CD14-positive monocyte (primary cell): ENCODE data around the gene ATP5F1D. TPM values are rescaled to one million over a fixed set of nuclear protein-coding genes. Genes with fewer than 3 reads are reported as not detected.
"Not testable (repeated sequence)": the region's sequence is repeated elsewhere in the genome, so short reads cannot be mapped to it uniquely, and the experiment has no call there.

ENCODE experiments used
- DNase-seq, 3 donors: peaks; one replicate each; pipeline ENCODE4 v3.0.0-alpha.2; 2011 to 2022
- H2AFZ ChIP-seq: 2 replicates; pipeline ENCODE4 v1.6.0; 2012; ENCODE audit warnings: mild to moderate bottlenecking, low read depth, low read length, inconsistent platforms; ENCODE audit not compliant: insufficient read depth, poor library complexity, severe bottlenecking
- H3K27ac ChIP-seq, 2 donors: 1 replicate in 1 of 2; 2 replicates in 1 of 2; pipeline ENCODE4 v1.5.1; 2012 to 2013; ENCODE audit warnings: low read length in 2 of 2, control low read depth in 1 of 2, inconsistent platforms in 1 of 2, low read depth in 1 of 2, mild to moderate bottlenecking in 1 of 2
- H3K27me3 ChIP-seq, 2 donors: one replicate each; pipeline versions ENCODE4 v1.6.0 to v1.6.1; 2011 to 2013; ENCODE audit warnings: low read length in 2 of 2; ENCODE audit not compliant: control insufficient read depth in 2 of 2, insufficient read depth in 2 of 2
- H3K36me3 ChIP-seq, 2 donors: replicated peaks in 1 of 2; 1 replicate in 1 of 2; 2 replicates in 1 of 2; pipeline versions ENCODE4 v1.5.1 to v1.6.1; 2012 to 2013; ENCODE audit warnings: low read length in 2 of 2, control low read depth in 1 of 2, inconsistent platforms in 1 of 2, mild to moderate bottlenecking in 1 of 2; ENCODE audit not compliant: insufficient read depth in 2 of 2, control insufficient read depth in 1 of 2
- H3K4me1 ChIP-seq, 2 donors: 1 replicate in 1 of 2; 2 replicates in 1 of 2; pipeline versions ENCODE4 v1.5.1 to v1.6.1; 2012 to 2013; ENCODE audit warnings: low read length in 2 of 2, control low read depth in 1 of 2, inconsistent platforms in 1 of 2, mild to moderate bottlenecking in 1 of 2, moderate library complexity in 1 of 2; ENCODE audit not compliant: insufficient read depth in 2 of 2, control insufficient read depth in 1 of 2
- H3K4me2 ChIP-seq: replicated peaks from 2 replicates; pipeline ENCODE3; 2012; ENCODE audit warnings: low read length, moderate library complexity, mild to moderate bottlenecking; ENCODE audit not compliant: poor library complexity, severe bottlenecking; ENCODE audit errors: extremely low read depth
- H3K4me3 ChIP-seq, 3 experiments: fragments of 200-600 bp in 1 of 3; sonication (generic) in 1 of 3; replicated peaks in 1 of 3; 1 replicate in 2 of 3; 2 replicates in 1 of 3; pipeline ENCODE4 v1.5.1; 2011 to 2013; ENCODE audit warnings: low read length in 3 of 3, mild to moderate bottlenecking in 3 of 3, control low read depth in 2 of 3, low read depth in 2 of 3, inconsistent platforms in 1 of 3, moderate library complexity in 1 of 3
- H3K79me2 ChIP-seq: 2 replicates; pipeline ENCODE4 v1.6.0; 2012; ENCODE audit warnings: mild to moderate bottlenecking, control low read depth, inconsistent platforms, low read length, moderate library complexity; ENCODE audit not compliant: insufficient read depth
- H3K9ac ChIP-seq: 2 replicates; pipeline ENCODE4 v1.6.0; 2017; ENCODE audit warnings: low read length, mild to moderate bottlenecking; ENCODE audit not compliant: insufficient read depth, poor library complexity, severe bottlenecking
- H3K9me3 ChIP-seq, 2 donors: replicated peaks in 1 of 2; 1 replicate in 1 of 2; 2 replicates in 1 of 2; pipeline versions ENCODE4 v1.5.1 to v1.6.1; 2012 to 2013; ENCODE audit warnings: low read length in 2 of 2, control low read depth in 1 of 2; ENCODE audit not compliant: control insufficient read depth in 1 of 2, insufficient read depth in 1 of 2
- H4K20me1 ChIP-seq: 2 replicates; pipeline ENCODE4 v1.6.0; 2012; ENCODE audit warnings: mild to moderate bottlenecking, low read length, control low read depth, moderate library complexity; ENCODE audit not compliant: insufficient read depth
- H3K27ac Mint-ChIP-seq, 7 donors: one replicate each; pipeline ENCODE4 v1.8.0; 2020; ENCODE audit warnings: mild to moderate bottlenecking in 7 of 7, mixed read lengths in 7 of 7, moderate library complexity in 6 of 7, inconsistent platforms in 2 of 7
- H3K27me3 Mint-ChIP-seq, 3 donors: one replicate each; pipeline ENCODE4 v1.8.0; 2021 to 2022; ENCODE audit warnings: low read depth in 3 of 3, mild to moderate bottlenecking in 3 of 3, mixed read lengths in 3 of 3, moderate library complexity in 3 of 3, inconsistent platforms in 1 of 3
- H3K36me3 Mint-ChIP-seq, 2 donors: one replicate each; pipeline ENCODE4 v1.8.0; 2020; ENCODE audit warnings: mixed read lengths in 2 of 2, inconsistent platforms in 1 of 2, mild to moderate bottlenecking in 1 of 2
- H3K4me1 Mint-ChIP-seq: one replicate; pipeline ENCODE4 v1.8.0; 2020; ENCODE audit warnings: mild to moderate bottlenecking, mixed read lengths
- H3K4me3 Mint-ChIP-seq, 2 donors: one replicate each; pipeline ENCODE4 v1.8.0; 2020; ENCODE audit warnings: mild to moderate bottlenecking in 2 of 2, mixed read lengths in 2 of 2, moderate library complexity in 1 of 2
- H3K9me3 Mint-ChIP-seq, 7 donors: one replicate each; pipeline ENCODE4 v1.8.0; 2020 to 2022; ENCODE audit warnings: mixed read lengths in 7 of 7, mild to moderate bottlenecking in 6 of 7, moderate library complexity in 6 of 7, inconsistent platforms in 2 of 7
- CTCF ChIP-seq: fragments of 200-600 bp; IDR thresholded peaks from one replicate; pipeline ENCODE4 v1.8.0; 2022; ENCODE audit warnings: antibody characterized with exemption, mild to moderate bottlenecking
- WGBS: methylation state at CpG from one replicate; pipeline ENCODE4 v1.1.5; 2013; ENCODE audit warnings: missing lambda C conversion rate; ENCODE audit not compliant: insufficient coverage; 5-methylcytosine and 5-hydroxymethylcytosine counted together
- intact Hi-C, 2 donors: fragments of 100-400 bp; cut with micrococcal nuclease; formaldehyde crosslinking; loops; one replicate each; pipeline versions ENCODE4 v1.15.0 to v1.15.1; 2023
- polyA minus RNA-seq: library from RNA; depleted of rRNA, polyadenylated mRNA; stranded (reverse); fragments of >200 nt; gene quantifications from 2 replicates; pipeline ENCODE4 v1.2.3, GENCODE V29; 2012
- polyA plus RNA-seq, 3 donors: library from polyadenylated mRNA; depleted of rRNA in 1 of 3; unstranded in 2 of 3; stranded (reverse) in 1 of 3; fragments of 300-500 nt in 2 of 3; fragments of >200 nt in 1 of 3; fragmentation: Illumina TruSeq in 2 of 3; gene quantifications; 1 replicate in 2 of 3; 2 replicates in 1 of 3; pipeline ENCODE4 v1.2.3, GENCODE V29; 2012 to 2021
- total RNA-seq, 12 experiments: library from RNA in 1 of 12; stranded (reverse) in 1 of 12; fragments of 120-200 nt in 1 of 12; gene quantifications; one replicate each; pipeline ENCODE4 v1.2.4 and lab custom pipeline; 2013 to 2026; ENCODE audit warnings: mixed read lengths in 6 of 12, inconsistent platforms in 1 of 12

The ATP5F1D gene
- 45.1 TPM for total RNA-seq (2013)
- 100 to 1,000 TPM; 122 to 160 (median 143) TPM for polyA plus RNA-seq
- polyA minus RNA-seq, result 15.7 and 30.5 TPM in 2 replicates
- 2.1 to 17.3 (median 10.9) reads per million in 11 experiments for total RNA-seq (lab: John Stamatoyannopoulos, UW)

GRCh38 chr19:1241417-1242095 is at the start of gene ATP5F1D:
ATP5F1D (plus strand) TSS chr19:1241751; CDS start chr19:1241851, 100 bp downstream.
- TF ChIP-seq CTCF, result no peak
- WGBS, result under 1% methylated on average over 79 of the region's 79 CpGs
- Histone ChIP-seq H3K9ac (peak within 1 kb of the TSS; percentile 83), H3K36me3 (no peaks in the 10 kb centered on the region), H3K27ac (peak within 1 kb of the TSS in 1 of 2 donors; percentile 74), H3K79me2 (peaks cover 39% of the 10 kb centered on the region), H2AFZ (peak within 1 kb of the TSS; percentile 80), H3K4me1 (peaks cover 60 to 86% of the 10 kb centered on the region in 2 donors), H3K4me3 (peak within 1 kb of the TSS; percentile 53 to 89 (median 54)), H3K9me3 (no peaks in the 10 kb centered on the region), H4K20me1 (peaks cover 42% of the 10 kb centered on the region), H3K27me3 (peaks cover 5 to 28% of the 10 kb centered on the region in 2 donors), H3K4me2 (peak within 1 kb of the TSS; percentile 95)
- H3K36me3 Mint-ChIP-seq, result peaks cover 5 to 11% of the 10 kb centered on the region in 2 donors
- H3K27me3 Mint-ChIP-seq, result peaks cover 22 to 33% (median 25%) of the 10 kb centered on the region in 3 donors
- peak within 1 kb of the TSS; percentile 77 to 90 for H3K4me3 Mint-ChIP-seq
- intact Hi-C loops, result loop anchor here (5.0 to 10.0 kb wide), 4 partner anchors 129 to 377 kb away; partner anchors contain the start of genes ARID3A (in 1 of the 2) and GPX4 (in 1 of the 2)
- H3K4me1 Mint-ChIP-seq, result peaks cover 49% of the 10 kb centered on the region
- DNase-seq, result peak; percentile 91 to 95 (median 95)
- peaks cover 0 to 8% (median 0%) of the 10 kb centered on the region in 7 donors for H3K9me3 Mint-ChIP-seq
- peak within 1 kb of the TSS; percentile 79 to 96 (median 90) for H3K27ac Mint-ChIP-seq

GRCh38 chr19:1199531-1199930 is 42.0 kb upstream of the ATP5F1D start:
- intact Hi-C loops, result no loop called here
- no peak for DNase-seq
- WGBS, result 91% methylated on average over 10 of the region's 10 CpGs
- H3K36me3 Mint-ChIP-seq, result no peaks in the 10 kb centered on the region
- H3K27ac Mint-ChIP-seq, result no peak overlapping the region
- H3K4me1 Mint-ChIP-seq, result peaks cover 10% of the 10 kb centered on the region
- Histone ChIP-seq H3K4me2 (no peak overlapping the region), H3K27ac (no peak overlapping the region), H3K4me3 (no peak overlapping the region), H3K36me3 (no peaks in the 10 kb centered on the region), H3K4me1 (peaks cover 7 to 16% of the 10 kb centered on the region in 2 donors), H3K9ac (no peak overlapping the region), H4K20me1 (no peaks in the 10 kb centered on the region), H3K9me3 (no peaks in the 10 kb centered on the region), H3K79me2 (no peaks in the 10 kb centered on the region), H3K27me3 (no peaks in the 10 kb centered on the region), H2AFZ (no peak overlapping the region)
- H3K27me3 Mint-ChIP-seq, result peaks cover 0 to 4% (median 1%) of the 10 kb centered on the region in 3 donors
- H3K9me3 Mint-ChIP-seq, result no peaks in the 10 kb centered on the region
- no peak overlapping the region for H3K4me3 Mint-ChIP-seq
- no peak for TF ChIP-seq CTCF

GRCh38 chr19:1200614-1201013 is 40.9 kb upstream of the ATP5F1D start:
- peaks cover 10% of the 10 kb centered on the region for H3K4me1 Mint-ChIP-seq
- not testable (repeated sequence) for H3K27me3 Mint-ChIP-seq, H3K27ac ChIP-seq, H3K4me2 ChIP-seq, H3K27me3 ChIP-seq, H3K27ac Mint-ChIP-seq, H3K9me3 Mint-ChIP-seq, H3K36me3 Mint-ChIP-seq, H4K20me1 ChIP-seq, H3K4me3 ChIP-seq, H3K9me3 ChIP-seq, H3K36me3 ChIP-seq, H3K9ac ChIP-seq, H2AFZ ChIP-seq, H3K4me3 Mint-ChIP-seq, DNase-seq, H3K79me2 ChIP-seq
- no CpG with 5 or more reads among the region's 4 CpGs for WGBS
- peaks cover 13 to 22% of the 10 kb centered on the region in 2 donors for H3K4me1 ChIP-seq
- intact Hi-C loops, result loop anchor here in 1 of 2 donors (5.0 kb wide), 1 partner anchor 37 kb away; the partner anchor contains the start of gene CBARP
